Endothelial cell of umbilical vein (primary cell): ENCODE results near the gene HIC1. TPM values are rescaled to one million over a fixed set of nuclear protein-coding genes. Genes with fewer than 3 reads are reported as not detected.

Source experiments
- BruUV-seq: library from RNA; stranded (reverse); fragments of 400-500 nt; replicated peaks from 2 replicates; lab custom pipeline; 2021; lab: Mats Ljungman, UMichigan
- CTCF ChIA-PET: fragments of 300-600, 350-600 bp; sonication (Branson Sonifier 250); formaldehyde crosslinking; loops from one replicate; lab custom pipeline; 2021; ENCODE audit warnings: antibody characterized with exemption, inconsistent platforms; lab: Charles Lee
- POLR2A ChIA-PET: fragments of 300-600, 350-600 bp; sonication (Branson Sonifier 250); formaldehyde crosslinking; loops from one replicate; lab custom pipeline; 2021; ENCODE audit warnings: antibody characterized with exemption, inconsistent platforms; lab: Charles Lee
- DNase-seq: peaks from one replicate; pipeline ENCODE4 v3.0.0-alpha.2; 2011; ENCODE audit warnings: low read depth, low spot score
- FAIRE-seq: peaks from 2 replicates; lab custom pipeline; 2011; peaks lifted over from hg19 to GRCh38; lab: Jason Lieb, UNC
- H2AFZ ChIP-seq: 2 replicates; pipeline ENCODE4 v1.6.0; 2012; ENCODE audit warnings: low read depth, low read length, control low read depth, inconsistent platforms
- H3K27ac ChIP-seq: 2 replicates; pipeline ENCODE4 v1.5.1; 2011; ENCODE audit warnings: low read depth, mild to moderate bottlenecking, control low read depth, low read length, moderate library complexity; ENCODE audit not compliant: insufficient read depth
- H3K27me3 ChIP-seq, 2 experiments: 2 replicates each; pipeline versions ENCODE4 v1.6.0 to v1.6.1; 2011; ENCODE audit warnings: low read length in 2 of 2, mixed read lengths in 1 of 2; ENCODE audit not compliant: control insufficient read depth in 2 of 2, insufficient read depth in 2 of 2
- H3K36me3 ChIP-seq, 2 experiments: 2 replicates in 1 of 2; 3 replicates in 1 of 2; pipeline ENCODE4 v1.5.1; 2011; ENCODE audit warnings: low read length in 2 of 2, mild to moderate bottlenecking in 1 of 2, moderate library complexity in 1 of 2; ENCODE audit not compliant: control insufficient read depth in 2 of 2, insufficient read depth in 2 of 2; ENCODE audit errors: extremely low read depth in 1 of 2
- H3K4me1 ChIP-seq: 3 replicates; pipeline ENCODE4 v1.5.1; 2011; ENCODE audit warnings: mild to moderate bottlenecking, low read length; ENCODE audit not compliant: control insufficient read depth, insufficient read depth; ENCODE audit errors: extremely low read depth
- H3K4me2 ChIP-seq: 2 replicates; pipeline ENCODE4 v1.6.1; 2011; ENCODE audit warnings: low read length, control low read depth, mixed read lengths; ENCODE audit not compliant: insufficient read depth
- H3K4me3 ChIP-seq, 3 experiments: fragments of 200-600 bp in 1 of 3; sonication (generic), shearing (Covaris generic) in 1 of 3; replicated peaks in 1 of 3; 2 replicates each; pipeline ENCODE4 v1.5.1; 2011 to 2016; ENCODE audit warnings: control low read depth in 3 of 3, low read length in 3 of 3, mild to moderate bottlenecking in 2 of 3, inconsistent platforms in 1 of 3, low read depth in 1 of 3, moderate library complexity in 1 of 3; ENCODE audit not compliant: insufficient read depth in 1 of 3
- H3K79me2 ChIP-seq: 2 replicates; pipeline ENCODE4 v1.6.0; 2012; ENCODE audit warnings: low read length, inconsistent platforms; ENCODE audit not compliant: control insufficient read depth, insufficient read depth
- H3K9ac ChIP-seq: replicated peaks from 2 replicates; pipeline ENCODE3; 2011; ENCODE audit warnings: low read length, control low read depth; ENCODE audit not compliant: insufficient read depth; ENCODE audit errors: extremely low read depth
- H3K9me1 ChIP-seq: replicated peaks from 3 replicates; pipeline ENCODE4 v1.6.0; 2011; ENCODE audit warnings: mild to moderate bottlenecking, low read length; ENCODE audit not compliant: control insufficient read depth, insufficient read depth; ENCODE audit errors: extremely low read depth
- H3K9me3 ChIP-seq: replicated peaks from 2 replicates; pipeline ENCODE4 v1.5.1; 2012; ENCODE audit warnings: low read length, inconsistent platforms; ENCODE audit not compliant: control insufficient read depth, insufficient read depth
- H4K20me1 ChIP-seq: replicated peaks from 2 replicates; pipeline ENCODE3; 2011; ENCODE audit warnings: mild to moderate bottlenecking, low read length; ENCODE audit not compliant: control insufficient read depth, insufficient read depth; ENCODE audit errors: extremely low read depth
- EZH2 ChIP-seq: IDR thresholded peaks from 2 replicates; pipeline ENCODE4 v1.6.1; 2012; ENCODE audit warnings: borderline replicate concordance, low read depth, mild to moderate bottlenecking, moderate library complexity, low read length, inconsistent platforms; ENCODE audit not compliant: severe bottlenecking
- FOS ChIP-seq: IDR thresholded peaks from 2 replicates; pipeline ENCODE4 v1.6.1; 2011; ENCODE audit warnings: mild to moderate bottlenecking, low read length, moderate library complexity, borderline replicate concordance; ENCODE audit not compliant: insufficient read depth
- GATA2 ChIP-seq: IDR thresholded peaks from 2 replicates; pipeline ENCODE4 v1.7.0; 2011; ENCODE audit warnings: low read depth, mild to moderate bottlenecking, moderate library complexity, mixed read lengths, low read length; ENCODE audit not compliant: insufficient read length, insufficient read depth
- JUN ChIP-seq: IDR thresholded peaks from 2 replicates; pipeline ENCODE4 v1.6.1; 2011; ENCODE audit warnings: borderline replicate concordance, low read depth; ENCODE audit not compliant: insufficient read length, insufficient read depth
- MYC ChIP-seq: IDR thresholded peaks from one replicate; pipeline ENCODE4 v1.6.1; 2011; ENCODE audit warnings: mild to moderate bottlenecking, low read depth, low read length
- POLR2A ChIP-seq: IDR thresholded peaks from 2 replicates; pipeline ENCODE4 v1.6.1; 2012; ENCODE audit warnings: low read depth, mild to moderate bottlenecking, control low read depth, low read length
- dilution Hi-C: fragments of 300-500 bp; cut with MboI; formaldehyde crosslinking; loops from one replicate; pipeline ENCODE4 v1.15.0; 2019; ENCODE audit warnings: low sequenced_read_pairs; ENCODE audit not compliant: extremely low pct_ligation_motif_present
- intact Hi-C: fragments of 100-400 bp; cut with micrococcal nuclease; formaldehyde crosslinking; loops from one replicate; pipeline ENCODE4 v1.10.0; 2022
- polyA plus RNA-seq, 4 experiments: library from polyadenylated mRNA; depleted of rRNA in 3 of 4; stranded (reverse) in 3 of 4; unstranded in 1 of 4; fragments of >200 nt; gene quantifications; 2 replicates each; pipeline versions ENCODE4 v1.2.1 to v1.2.3, GENCODE V29; 2011 to 2012; ENCODE audit warnings: missing spikeins in 1 of 4
- total RNA-seq: library from RNA; stranded (reverse); gene quantifications from 2 replicates; pipeline ENCODE4 v1.2.3, GENCODE V29; 2021
- TF ChIP-seq, protein P1 (sequence below), 2 donors: IDR thresholded peaks; 1 replicate in 1 of 2; 2 replicates in 1 of 2; pipeline ENCODE4 v1.5.1; 2011; ENCODE audit warnings: low read length in 2 of 2, mild to moderate bottlenecking in 2 of 2, moderate library complexity in 2 of 2, control low read depth in 1 of 2, inconsistent platforms in 1 of 2, low read depth in 1 of 2; ENCODE audit not compliant: insufficient read depth in 1 of 2; ENCODE audit errors: extremely low read depth in 1 of 2
- TF ChIP-seq, protein P2 (sequence below): IDR thresholded peaks from 2 replicates; pipeline ENCODE4 v1.6.1; 2011; ENCODE audit not compliant: insufficient read depth, insufficient read length

HIC1 gene
- total and polyA plus RNA-seq, 2 donors (not counting 3 experiments of a cell fraction or from before 2014, with no cell fraction given), result 18.2 to 35.5 TPM

DNA sequence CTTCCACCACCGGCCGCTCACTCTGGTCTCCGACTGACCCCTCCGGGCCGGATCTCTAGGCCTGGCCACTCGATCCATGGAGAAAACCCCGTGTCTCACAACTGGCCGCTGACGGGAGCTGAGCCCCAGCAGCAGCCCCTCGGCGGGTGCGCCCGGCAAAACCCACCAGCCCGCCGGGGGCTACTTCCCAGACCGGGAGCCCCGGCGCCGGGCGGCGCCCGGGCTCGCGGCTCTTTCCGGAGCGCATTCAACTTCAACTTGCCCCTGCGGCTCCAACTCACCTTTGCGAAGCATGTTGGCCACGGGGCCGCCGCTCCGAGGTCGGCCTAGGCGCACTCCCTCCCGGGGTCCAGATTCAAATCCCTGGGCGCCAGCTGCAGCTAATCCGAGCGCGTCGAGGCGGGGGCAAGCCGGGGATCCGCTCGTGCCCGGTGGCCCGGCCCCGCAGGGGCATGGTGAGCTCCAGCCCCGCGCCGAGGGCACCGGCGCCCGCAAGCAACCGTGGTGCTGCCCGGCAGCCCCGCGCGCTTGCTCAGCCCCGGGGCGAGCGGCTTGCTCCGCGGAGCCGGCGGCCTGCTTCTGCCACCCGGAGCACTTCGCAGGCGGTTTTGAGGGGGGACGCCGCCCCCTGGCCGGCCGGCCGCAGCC, 30.2 kb upstream of the HIC1 start:
- H4K20me1 ChIP-seq, result no peaks in the 10 kb centered on the region
- H3K36me3 ChIP-seq, result no peaks in the 10 kb centered on the region
- H3K27ac ChIP-seq, result no peak overlapping the region
- peaks cover 35 to 40% of the 10 kb centered on the region in 2 experiments for H3K27me3 ChIP-seq
- ChIA-PET CTCF (interaction anchor here (1.1 to 9.5 kb wide), 13 partner anchors 11 to 258 kb away, joined by 3 to 270 read pairs (median 3); partner anchors contain the start of gene OVCA2), POLR2A (no interaction called here)
- H3K9ac ChIP-seq, result no peak overlapping the region
- H3K9me1 ChIP-seq, result no peaks in the 10 kb centered on the region
- peak overlapping the region in 1 of 3 experiments; percentile 27 for H3K4me3 ChIP-seq
- DNase-seq, result no peak
- dilution Hi-C loops, result no loop called here
- TF ChIP-seq EZH2 (peak; percentile 28), GATA2 (no peak), MYC (no peak), JUN (no peak), FOS (no peak), POLR2A (no peak)
- TF ChIP-seq, protein P1, sequence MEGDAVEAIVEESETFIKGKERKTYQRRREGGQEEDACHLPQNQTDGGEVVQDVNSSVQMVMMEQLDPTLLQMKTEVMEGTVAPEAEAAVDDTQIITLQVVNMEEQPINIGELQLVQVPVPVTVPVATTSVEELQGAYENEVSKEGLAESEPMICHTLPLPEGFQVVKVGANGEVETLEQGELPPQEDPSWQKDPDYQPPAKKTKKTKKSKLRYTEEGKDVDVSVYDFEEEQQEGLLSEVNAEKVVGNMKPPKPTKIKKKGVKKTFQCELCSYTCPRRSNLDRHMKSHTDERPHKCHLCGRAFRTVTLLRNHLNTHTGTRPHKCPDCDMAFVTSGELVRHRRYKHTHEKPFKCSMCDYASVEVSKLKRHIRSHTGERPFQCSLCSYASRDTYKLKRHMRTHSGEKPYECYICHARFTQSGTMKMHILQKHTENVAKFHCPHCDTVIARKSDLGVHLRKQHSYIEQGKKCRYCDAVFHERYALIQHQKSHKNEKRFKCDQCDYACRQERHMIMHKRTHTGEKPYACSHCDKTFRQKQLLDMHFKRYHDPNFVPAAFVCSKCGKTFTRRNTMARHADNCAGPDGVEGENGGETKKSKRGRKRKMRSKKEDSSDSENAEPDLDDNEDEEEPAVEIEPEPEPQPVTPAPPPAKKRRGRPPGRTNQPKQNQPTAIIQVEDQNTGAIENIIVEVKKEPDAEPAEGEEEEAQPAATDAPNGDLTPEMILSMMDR (IDR thresholded peaks at IDR 0.05; ENCODE audit: extremely low read depth in 1 of 2, insufficient read depth in 1 of 2, low read depth in 1 of 2, low read length in 2 of 2), result no peak
- TF ChIP-seq, protein P2, sequence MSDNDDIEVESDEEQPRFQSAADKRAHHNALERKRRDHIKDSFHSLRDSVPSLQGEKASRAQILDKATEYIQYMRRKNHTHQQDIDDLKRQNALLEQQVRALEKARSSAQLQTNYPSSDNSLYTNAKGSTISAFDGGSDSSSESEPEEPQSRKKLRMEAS, result no peak
- H2AFZ ChIP-seq, result peak overlapping the region; percentile 66
- H3K9me3 ChIP-seq, result no peaks in the 10 kb centered on the region
- H3K4me1 ChIP-seq, result peaks cover 18% of the 10 kb centered on the region
- intact Hi-C loops, result no loop called here
- no peak for FAIRE-seq
- no TSS peak for BruUV-seq
- H3K4me2 ChIP-seq, result peak overlapping the region; percentile 28
- H3K79me2 ChIP-seq, result no peaks in the 10 kb centered on the region
